Measurements from ENCODE around the gene KCND2.
"Not testable (repeated sequence)": the region's sequence is repeated elsewhere in the genome, so short reads cannot be mapped to it uniquely, and the experiment has no call there.

The KCND2 gene

GRCh38 chr7:120702408-120702807 lies 429.4 kb downstream of the KCND2 start:
- not testable (repeated sequence) for H3K79me1 ChIP-seq (ENCODE audit: low read depth, low read length); H3K27ac ChIP-seq (replicated peaks; ENCODE audit: low read length); H2AFZ ChIP-seq (ENCODE audit: low read length); H3K4me3 ChIP-seq (ENCODE audit: low read length in 2 of 2); DNase-seq (ENCODE audit: low spot score); H3K4me1 ChIP-seq (ENCODE audit: control insufficient read depth in 2 of 2, insufficient read depth in 1 of 2, low read depth in 1 of 2, low read length in 2 of 2); H3K27me3 ChIP-seq (ENCODE audit: control insufficient read depth in 3 of 3, insufficient read depth in 3 of 3, low read depth in 1 of 3, low read length in 3 of 3); H3K4ac ChIP-seq (ENCODE audit: low read length); H3K9ac ChIP-seq (ENCODE audit: low read depth, low read length, poor library complexity); H4K91ac ChIP-seq (ENCODE audit: low read depth, low read length, poor library complexity); H3K9me3 ChIP-seq (replicated peaks in 1 of 2; ENCODE audit: control insufficient read depth in 2 of 2, insufficient read depth in 1 of 2, low read depth in 1 of 2, low read length in 2 of 2); H2BK5ac ChIP-seq (ENCODE audit: low read length); H3K18ac ChIP-seq (ENCODE audit: low read length); H2BK120ac ChIP-seq (ENCODE audit: low read depth, low read length); H3K4me2 ChIP-seq (ENCODE audit: insufficient read depth, low read length, poor library complexity, severe bottlenecking); H2BK12ac ChIP-seq (ENCODE audit: low read length); H3K14ac ChIP-seq (ENCODE audit: low read length); H3K23ac ChIP-seq (ENCODE audit: low read depth, low read length, poor library complexity); H4K8ac ChIP-seq (ENCODE audit: low read depth, low read length); H2BK15ac ChIP-seq (ENCODE audit: low read length); H3K36me3 ChIP-seq (replicated peaks in 1 of 2; ENCODE audit: control insufficient read depth in 2 of 2, insufficient read depth in 2 of 2, low read length in 2 of 2); H2AK5ac ChIP-seq (ENCODE audit: low read depth, low read length)
- no CpG with 5 or more reads among the region's 1 CpG for WGBS, 2 donors (ENCODE audit: extremely low coverage in 2 of 2, insufficient read length in 2 of 2, insufficient replicate concordance in 1 of 2)

GRCh38 chr7:120703585-120704240 lies 430.7 kb downstream of the KCND2 start:
- H2AK5ac ChIP-seq (ENCODE audit: low read depth, low read length): no peak overlapping the region
- H2BK12ac ChIP-seq (ENCODE audit: low read length): no peak overlapping the region
- H2BK5ac ChIP-seq (ENCODE audit: low read length): no peak overlapping the region
- no peak overlapping the region for H3K9ac ChIP-seq (ENCODE audit: low read depth, low read length, poor library complexity)
- no peak overlapping the region for H3K14ac ChIP-seq (ENCODE audit: low read length)
- no peak overlapping the region for H3K23ac ChIP-seq (ENCODE audit: low read depth, low read length, poor library complexity)
- H2BK15ac ChIP-seq (ENCODE audit: low read length): no peak overlapping the region
- no peak overlapping the region for H2BK120ac ChIP-seq (ENCODE audit: low read depth, low read length)
- H3K9me3 ChIP-seq (replicated peaks in 1 of 2; ENCODE audit: control insufficient read depth in 2 of 2, insufficient read depth in 1 of 2, low read depth in 1 of 2, low read length in 2 of 2): no peaks in the 10 kb centered on the region
- H2AFZ ChIP-seq (ENCODE audit: low read length): no peak overlapping the region
- no peak overlapping the region for H3K4ac ChIP-seq (ENCODE audit: low read length)
- no peaks in the 10 kb centered on the region for H3K4me1 ChIP-seq (ENCODE audit: control insufficient read depth in 2 of 2, insufficient read depth in 1 of 2, low read depth in 1 of 2, low read length in 2 of 2)
- no peak overlapping the region for H3K4me3 ChIP-seq (ENCODE audit: low read length in 2 of 2)
- no CpG with 5 or more reads among the region's 3 CpGs for WGBS, 2 donors (ENCODE audit: extremely low coverage in 2 of 2, insufficient read length in 2 of 2, insufficient replicate concordance in 1 of 2)
- no peaks in the 10 kb centered on the region for H3K36me3 ChIP-seq (replicated peaks in 1 of 2; ENCODE audit: control insufficient read depth in 2 of 2, insufficient read depth in 2 of 2, low read length in 2 of 2)
- H3K4me2 ChIP-seq (ENCODE audit: insufficient read depth, low read length, poor library complexity, severe bottlenecking): no peak overlapping the region
- no peak overlapping the region for H4K8ac ChIP-seq (ENCODE audit: low read depth, low read length)
- no peak overlapping the region for H3K18ac ChIP-seq (ENCODE audit: low read length)
- H3K79me1 ChIP-seq (ENCODE audit: low read depth, low read length): no peaks in the 10 kb centered on the region
- no peak for DNase-seq (ENCODE audit: low spot score)
- no peak overlapping the region for H4K91ac ChIP-seq (ENCODE audit: low read depth, low read length, poor library complexity)
- no peak overlapping the region for H3K27ac ChIP-seq (replicated peaks; ENCODE audit: low read length)
- H3K27me3 ChIP-seq (ENCODE audit: control insufficient read depth in 3 of 3, insufficient read depth in 3 of 3, low read depth in 1 of 3, low read length in 3 of 3): no peaks in the 10 kb centered on the region

- no peaks in the 10 kb centered on the region for H3K27me3 ChIP-seq (ENCODE audit: control insufficient read depth in 3 of 3, insufficient read depth in 3 of 3, low read depth in 1 of 3, low read length in 3 of 3)
- no peak overlapping the region for H3K4me3 ChIP-seq (ENCODE audit: low read length in 2 of 2)
- no peak overlapping the region for H3K14ac ChIP-seq (ENCODE audit: low read length)
- H2BK15ac ChIP-seq (ENCODE audit: low read length): no peak overlapping the region
- no peak overlapping the region for H2BK120ac ChIP-seq (ENCODE audit: low read depth, low read length)
- DNase-seq (ENCODE audit: low spot score): no peak
- no peak overlapping the region for H3K18ac ChIP-seq (ENCODE audit: low read length)
- no peak overlapping the region for H3K23ac ChIP-seq (ENCODE audit: low read depth, low read length, poor library complexity)
- no peak overlapping the region for H3K4me2 ChIP-seq (ENCODE audit: insufficient read depth, low read length, poor library complexity, severe bottlenecking)
- H4K8ac ChIP-seq (ENCODE audit: low read depth, low read length): no peak overlapping the region
- H3K36me3 ChIP-seq (replicated peaks in 1 of 2; ENCODE audit: control insufficient read depth in 2 of 2, insufficient read depth in 2 of 2, low read length in 2 of 2): no peaks in the 10 kb centered on the region
- no peak overlapping the region for H2AK5ac ChIP-seq (ENCODE audit: low read depth, low read length)
- H3K79me1 ChIP-seq (ENCODE audit: low read depth, low read length): no peaks in the 10 kb centered on the region
- H4K91ac ChIP-seq (ENCODE audit: low read depth, low read length, poor library complexity): no peak overlapping the region
- H3K27ac ChIP-seq (replicated peaks; ENCODE audit: low read length): no peak overlapping the region
- no peaks in the 10 kb centered on the region for H3K4me1 ChIP-seq (ENCODE audit: control insufficient read depth in 2 of 2, insufficient read depth in 1 of 2, low read depth in 1 of 2, low read length in 2 of 2)
- H3K9ac ChIP-seq (ENCODE audit: low read depth, low read length, poor library complexity): no peak overlapping the region
- H2BK5ac ChIP-seq (ENCODE audit: low read length): no peak overlapping the region
- no peak overlapping the region for H2BK12ac ChIP-seq (ENCODE audit: low read length)
- H2AFZ ChIP-seq (ENCODE audit: low read length): peak overlapping the region; percentile 30
- no peak overlapping the region for H3K4ac ChIP-seq (ENCODE audit: low read length)
- no peaks in the 10 kb centered on the region for H3K9me3 ChIP-seq (replicated peaks in 1 of 2; ENCODE audit: control insufficient read depth in 2 of 2, insufficient read depth in 1 of 2, low read depth in 1 of 2, low read length in 2 of 2)
- no CpG with 5 or more reads among the region's 1 CpG for WGBS, 2 donors (ENCODE audit: extremely low coverage in 2 of 2, insufficient read length in 2 of 2, insufficient replicate concordance in 1 of 2)
Measured at GRCh38 chr7:120709252-120709971, 436.4 kb downstream of the KCND2 start.

GRCh38 chr7:120709972-120710320 lies 437.0 kb downstream of the KCND2 start:
- no peak overlapping the region for H3K14ac ChIP-seq (ENCODE audit: low read length)
- WGBS, 2 donors (ENCODE audit: extremely low coverage in 2 of 2, insufficient read length in 2 of 2, insufficient replicate concordance in 1 of 2): no CpG with 5 or more reads among the region's 1 CpG
- H3K4me3 ChIP-seq (ENCODE audit: low read length in 2 of 2): no peak overlapping the region
- no peak overlapping the region for H4K8ac ChIP-seq (ENCODE audit: low read depth, low read length)
- no peaks in the 10 kb centered on the region for H3K79me1 ChIP-seq (ENCODE audit: low read depth, low read length)
- H2BK5ac ChIP-seq (ENCODE audit: low read length): no peak overlapping the region
- no peak overlapping the region for H3K23ac ChIP-seq (ENCODE audit: low read depth, low read length, poor library complexity)
- H3K36me3 ChIP-seq (replicated peaks in 1 of 2; ENCODE audit: control insufficient read depth in 2 of 2, insufficient read depth in 2 of 2, low read length in 2 of 2): no peaks in the 10 kb centered on the region
- H3K27me3 ChIP-seq (ENCODE audit: control insufficient read depth in 3 of 3, insufficient read depth in 3 of 3, low read depth in 1 of 3, low read length in 3 of 3): no peaks in the 10 kb centered on the region
- H2AFZ ChIP-seq (ENCODE audit: low read length): no peak overlapping the region
- H3K27ac ChIP-seq (replicated peaks; ENCODE audit: low read length): no peak overlapping the region
- no peak overlapping the region for H3K18ac ChIP-seq (ENCODE audit: low read length)
- no peak overlapping the region for H2BK15ac ChIP-seq (ENCODE audit: low read length)
- no peak overlapping the region for H2BK120ac ChIP-seq (ENCODE audit: low read depth, low read length)
- H3K9me3 ChIP-seq (replicated peaks in 1 of 2; ENCODE audit: control insufficient read depth in 2 of 2, insufficient read depth in 1 of 2, low read depth in 1 of 2, low read length in 2 of 2): no peaks in the 10 kb centered on the region
- H3K4ac ChIP-seq (ENCODE audit: low read length): no peak overlapping the region
- no peak overlapping the region for H2AK5ac ChIP-seq (ENCODE audit: low read depth, low read length)
- no peak overlapping the region for H3K9ac ChIP-seq (ENCODE audit: low read depth, low read length, poor library complexity)
- no peak overlapping the region for H3K4me2 ChIP-seq (ENCODE audit: insufficient read depth, low read length, poor library complexity, severe bottlenecking)
- no peak overlapping the region for H2BK12ac ChIP-seq (ENCODE audit: low read length)
- no peak for DNase-seq (ENCODE audit: low spot score)
- H3K4me1 ChIP-seq (ENCODE audit: control insufficient read depth in 2 of 2, insufficient read depth in 1 of 2, low read depth in 1 of 2, low read length in 2 of 2): no peaks in the 10 kb centered on the region
- H4K91ac ChIP-seq (ENCODE audit: low read depth, low read length, poor library complexity): no peak overlapping the region

Measured in neuronal stem cell (in vitro differentiated cells).